ENCODE data around the gene PRR15L. TPM values are rescaled to one million over a fixed set of nuclear protein-coding genes. Genes with fewer than 3 reads are reported as not detected.

The PRR15L gene, protein sequence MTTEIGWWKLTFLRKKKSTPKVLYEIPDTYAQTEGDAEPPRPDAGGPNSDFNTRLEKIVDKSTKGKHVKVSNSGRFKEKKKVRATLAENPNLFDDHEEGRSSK
- 0.34 and 4.5 TPM in 2 replicates for total RNA-seq

GRCh38 chr17:47957591-47958490 lies at the start of gene PRR15L:
Gene PRR15L (minus strand): TSS chr17:47957883. CDS start chr17:47953234, 4,649 bp downstream.

DNA sequence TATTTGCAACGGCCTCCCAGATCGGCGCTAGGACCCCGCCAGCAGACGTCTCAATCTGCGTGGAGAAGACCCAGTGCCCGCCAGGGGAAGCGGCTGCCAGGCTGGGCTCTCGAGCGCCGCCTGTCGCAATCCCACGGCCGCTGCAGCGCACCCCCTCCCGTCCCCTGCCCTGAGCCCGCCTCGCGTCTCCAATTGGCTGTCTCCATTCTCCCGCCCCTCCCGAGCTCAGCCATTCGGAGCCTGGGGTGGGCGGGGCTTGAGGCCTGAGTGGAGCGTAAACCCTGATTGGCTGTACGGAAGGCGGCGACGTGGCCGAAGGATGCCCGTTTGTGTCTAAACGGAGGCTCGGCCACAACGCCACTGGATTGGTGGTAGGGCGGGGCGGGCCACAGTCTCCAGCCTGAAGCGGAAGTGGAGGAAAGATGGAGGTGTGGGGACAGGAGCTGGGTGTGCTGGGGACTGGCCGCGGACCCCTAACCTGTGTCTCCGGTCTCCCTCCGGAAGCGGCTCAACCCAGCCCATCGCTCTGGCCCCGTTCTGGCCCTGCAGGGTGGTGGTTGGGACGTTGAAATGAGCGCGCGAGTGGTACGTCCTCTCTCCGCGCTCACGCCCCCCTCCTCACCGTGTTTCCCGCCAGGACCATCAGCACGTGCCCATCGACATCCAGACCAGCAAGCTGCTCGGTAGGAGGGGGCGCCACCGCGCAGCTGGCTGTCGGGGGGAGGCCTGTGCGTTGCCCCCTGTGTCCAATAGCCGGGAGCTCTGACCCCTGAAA lies 13.2 kb upstream of the PRR15L start, which contains the start of gene CDK5RAP3:
TSS of gene CDK5RAP3 (plus strand) at position 389 of the 775 bp plus-strand sequence. CDS start at position 423, 34 bp downstream.

DNA sequence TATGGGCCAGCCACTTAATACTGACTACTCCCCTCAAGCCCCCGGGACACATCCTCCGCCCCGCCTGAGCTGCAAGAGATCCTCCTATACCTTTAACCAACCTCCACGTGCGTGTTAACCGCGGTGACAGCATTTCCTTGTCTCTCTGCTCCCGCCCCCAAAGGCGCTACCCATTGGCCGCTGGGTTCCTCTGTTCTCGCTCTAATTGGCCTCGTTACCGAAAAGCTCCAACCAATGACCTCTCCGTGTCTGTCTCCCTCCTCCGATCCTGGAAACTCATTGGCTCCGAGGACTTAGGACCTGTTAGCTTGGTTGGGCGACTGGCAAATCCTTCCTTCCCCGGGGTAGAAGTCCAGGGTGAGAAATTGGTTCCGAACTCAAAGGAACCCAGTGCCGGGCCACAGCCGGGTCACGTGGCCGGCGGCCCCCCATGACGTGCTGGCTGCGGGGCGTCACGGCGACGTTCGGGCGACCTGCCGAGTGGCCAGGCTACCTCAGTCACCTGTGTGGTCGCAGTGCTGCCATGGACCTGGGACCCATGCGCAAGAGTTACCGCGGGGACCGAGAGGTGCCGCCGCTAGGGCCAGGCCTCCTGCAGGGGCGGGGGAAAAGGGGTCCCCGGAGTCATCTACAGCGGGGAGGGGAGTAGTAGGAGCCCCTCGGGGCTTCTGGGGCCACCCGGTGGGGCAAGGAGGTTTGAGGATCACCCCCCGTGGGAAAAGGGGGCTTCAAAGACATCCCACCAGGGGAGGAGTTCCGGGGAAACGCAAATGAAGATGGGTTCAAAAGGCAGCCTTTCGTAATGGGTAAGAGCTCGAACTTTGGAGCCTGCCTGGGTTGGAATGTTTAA lies 16.2 kb downstream of the PRR15L start, which contains the start of gene PNPO:
TSS of gene PNPO (plus strand) at position 326 of the 850 bp plus-strand sequence. CDS start at position 431, 105 bp downstream.

Other genes with a start within 250 kb of the PRR15L start
- gene TBX21, start 224.6 kb downstream of the PRR15L start, total RNA-seq: not detected in 2 replicates
- gene OSBPL7, start 136.1 kb downstream of the PRR15L start, total RNA-seq: 0.68 and 5.2 TPM in 2 replicates
- 13.7 and 20.3 TPM in 2 replicates for gene MRPL10, start 126.3 kb downstream of the PRR15L start, total RNA-seq
- 0.07 TPM in 1 of 2 replicates, not detected in the other for gene LRRC46, start 126.2 kb downstream of the PRR15L start, total RNA-seq
- gene SCRN2, start 116.6 kb downstream of the PRR15L start, total RNA-seq: 21.7 and 22.2 TPM in 2 replicates
- gene SP6, start 106.7 kb downstream of the PRR15L start, total RNA-seq: 1.3 and 3.8 TPM in 2 replicates
- 1.4 and 3.4 TPM in 2 replicates for gene SP2, start 61.6 kb downstream of the PRR15L start, total RNA-seq
- gene PNPO, start 16.3 kb downstream of the PRR15L start, total RNA-seq: 36.2 and 41.0 TPM in 2 replicates
- gene CDK5RAP3, start 13.2 kb upstream of the PRR15L start, total RNA-seq: 59.9 and 74.8 TPM in 2 replicates
- 9.6 and 10.3 TPM in 2 replicates for gene COPZ2, start 79.9 kb upstream of the PRR15L start, total RNA-seq
- 192 and 486 TPM in 2 replicates for gene NFE2L1, start 90.5 kb upstream of the PRR15L start, total RNA-seq
- 28.7 and 41.9 TPM in 2 replicates for gene CBX1, start 143.6 kb upstream of the PRR15L start, total RNA-seq
- gene SNX11, start 149.9 kb upstream of the PRR15L start, total RNA-seq: 18.1 and 18.8 TPM in 2 replicates